Activated naive CD4-positive, alpha-beta T cell treated with Interleukin-2 at 50 U/mL for 16 hours (primary cell): ENCODE results near the gene MICAL3.

Experiments used
- DNase-seq: peaks from one replicate; pipeline ENCODE4 v3.0.0-alpha.2; 2020

The MICAL3 gene

DNA sequence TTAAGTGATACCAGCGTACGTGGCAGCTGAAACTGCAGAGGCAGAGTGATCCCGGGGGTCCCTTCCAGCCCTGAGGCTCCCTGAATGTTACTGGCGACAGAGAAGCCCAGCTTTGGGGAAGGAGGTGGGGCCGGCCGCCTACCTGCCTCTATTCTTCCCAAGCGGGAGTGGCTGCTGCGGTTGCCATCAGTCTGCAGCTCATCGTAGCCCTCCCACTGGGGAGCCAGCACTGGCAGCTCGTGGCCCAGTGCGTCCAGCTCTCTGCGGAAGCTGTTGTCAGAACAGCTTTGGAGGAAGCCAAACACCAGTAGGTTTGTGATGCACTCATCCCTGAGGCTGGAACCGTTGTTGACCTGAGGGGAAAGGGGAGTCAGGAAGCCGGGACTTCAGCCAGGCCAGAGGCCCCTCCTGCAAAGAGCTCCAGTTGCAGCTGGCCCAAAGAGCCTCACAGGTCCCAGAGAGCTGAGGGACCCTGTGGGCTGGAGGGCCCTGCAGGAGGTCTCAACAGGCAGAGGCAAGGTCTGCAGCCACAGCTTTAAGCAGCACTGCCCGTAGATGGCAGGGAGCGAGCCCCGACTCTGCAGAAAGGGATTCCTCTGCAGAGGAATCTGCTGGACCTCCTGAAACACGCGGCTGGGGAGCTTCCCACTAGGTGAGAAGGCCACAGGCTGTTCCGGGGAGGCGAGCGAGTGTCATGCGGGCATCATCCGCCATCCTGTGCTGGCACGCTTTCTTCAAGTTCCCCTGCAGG lies 280.5 kb downstream of the MICAL3 start:
- no peak for DNase-seq

DNA sequence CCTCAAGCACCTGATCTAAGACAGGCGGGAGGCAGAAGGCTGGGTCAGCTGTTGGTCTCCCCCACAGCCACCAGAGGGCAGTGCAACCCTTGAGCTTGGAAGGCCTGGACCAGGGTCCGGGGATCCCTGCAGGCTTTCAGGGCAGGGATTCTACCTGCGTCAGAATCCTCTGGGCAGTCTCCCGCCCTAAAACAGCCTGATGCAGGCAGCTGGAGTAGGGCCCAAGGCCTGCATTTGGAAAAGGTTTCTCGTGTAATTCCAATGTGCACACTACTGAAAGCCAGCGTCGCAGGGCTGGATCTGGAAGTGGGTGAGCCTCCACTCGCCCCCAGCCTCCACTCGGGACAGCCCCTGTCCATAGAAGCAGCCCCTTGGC lies 281.8 kb downstream of the MICAL3 start:
- DNase-seq, result peak; percentile 74

DNA sequence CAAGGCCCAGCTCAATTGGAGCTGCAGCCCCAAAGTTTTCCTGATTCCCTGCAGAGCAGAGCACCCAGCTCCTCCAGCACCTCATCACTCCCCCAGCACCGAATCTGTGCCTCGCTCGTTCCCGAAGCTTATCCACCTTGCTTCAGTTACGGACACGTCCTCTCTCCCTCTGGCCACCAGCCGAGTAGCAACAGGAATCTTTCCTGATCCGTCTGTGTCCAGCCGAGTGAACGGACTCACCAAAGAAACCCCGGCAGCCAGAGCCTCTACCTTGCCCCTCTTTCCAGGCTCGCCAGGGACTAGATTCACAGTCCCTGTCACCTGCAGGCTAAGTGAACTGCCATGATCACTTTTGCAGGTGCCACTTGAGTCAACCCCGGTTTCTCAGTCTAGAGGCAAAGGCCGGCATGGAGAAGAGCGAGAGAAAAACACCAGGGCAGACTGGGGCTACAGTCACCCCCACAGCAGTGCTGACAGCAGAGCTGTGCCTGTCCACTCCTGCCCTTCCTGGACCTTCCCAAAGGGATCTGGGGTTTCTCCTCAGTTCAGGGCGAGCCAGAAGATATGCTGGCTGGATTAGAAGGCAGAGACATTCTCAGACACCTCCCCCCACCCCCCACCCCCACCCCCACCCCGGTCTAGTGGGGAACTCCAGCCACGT lies 282.4 kb downstream of the MICAL3 start:
- DNase-seq, result no peak

DNA sequence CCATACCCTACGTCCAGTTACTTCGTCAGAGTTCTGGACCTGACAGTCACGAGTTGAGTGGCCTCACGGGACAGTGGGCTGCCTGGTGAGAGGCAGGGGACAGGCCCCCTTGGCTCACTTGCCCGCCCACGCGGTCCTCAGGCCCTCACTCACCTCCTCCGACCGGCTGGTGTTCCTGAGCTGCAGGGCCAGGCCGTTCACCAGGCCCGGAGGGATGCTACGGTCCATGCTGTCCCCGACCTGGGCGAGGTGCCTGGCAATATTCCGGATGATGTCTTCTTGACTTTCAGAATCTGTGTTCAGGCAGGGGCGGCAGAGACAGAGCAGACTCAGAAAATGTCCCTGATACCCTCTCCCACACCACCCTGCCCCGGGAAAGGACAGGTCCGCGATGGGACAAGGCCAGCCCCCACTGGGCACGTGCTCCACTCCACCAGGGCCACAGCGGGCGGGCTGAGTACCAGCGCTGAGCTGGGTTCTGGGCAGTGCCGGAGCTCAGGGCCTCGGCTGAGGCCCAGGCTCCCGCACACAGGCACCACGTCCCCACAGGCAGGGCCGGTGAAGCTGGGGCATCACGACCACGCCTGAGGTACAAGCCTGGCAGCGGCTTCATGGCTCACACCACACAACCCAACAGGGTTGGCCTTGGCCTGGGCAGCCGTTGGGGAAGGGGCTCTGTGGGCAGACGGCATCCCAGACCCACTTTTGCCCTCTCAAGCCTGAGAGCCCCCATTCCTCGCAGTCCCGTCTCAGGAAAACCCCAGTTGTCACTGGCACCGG lies 285.0 kb downstream of the MICAL3 start:
- no peak for DNase-seq

GRCh38 chr22:17738386-17739128 lies 285.8 kb downstream of the MICAL3 start:
- DNase-seq, result no peak
